IgD-negative memory B cell (primary cell): ENCODE results near the gene EFCAB12. TPM values are rescaled to one million over a fixed set of nuclear protein-coding genes. Genes with fewer than 3 reads are reported as not detected.

Source experiments
- H3K27ac Mint-ChIP-seq, 3 donors: one replicate each; pipeline ENCODE4 v1.8.0; 2020 to 2022; ENCODE audit warnings: mild to moderate bottlenecking in 3 of 3, mixed read lengths in 3 of 3, moderate library complexity in 1 of 3
- H3K27me3 Mint-ChIP-seq: one replicate; pipeline ENCODE4 v1.8.0; 2021; ENCODE audit warnings: mixed read lengths
- H3K36me3 Mint-ChIP-seq: one replicate; pipeline ENCODE4 v1.8.0; 2020; ENCODE audit warnings: mild to moderate bottlenecking, mixed read lengths
- H3K4me1 Mint-ChIP-seq, 3 donors: one replicate each; pipeline ENCODE4 v1.8.0; 2020 to 2022; ENCODE audit warnings: mixed read lengths in 3 of 3, mild to moderate bottlenecking in 1 of 3
- H3K4me3 Mint-ChIP-seq, 4 donors: one replicate each; pipeline ENCODE4 v1.8.0; 2020 to 2022; ENCODE audit warnings: mild to moderate bottlenecking in 4 of 4, mixed read lengths in 4 of 4, moderate library complexity in 3 of 4
- H3K9me3 Mint-ChIP-seq, 3 donors: one replicate each; pipeline ENCODE4 v1.8.0; 2020 to 2021; ENCODE audit warnings: mixed read lengths in 3 of 3, mild to moderate bottlenecking in 1 of 3
- polyA plus RNA-seq: library from polyadenylated mRNA; unstranded; fragments of 300-500 nt; fragmentation: Illumina TruSeq; gene quantifications from one replicate; pipeline ENCODE4 v1.2.3, GENCODE V29; 2021

EFCAB12 gene
- polyA plus RNA-seq, 1 donor from 2014 or later, result 0.71 TPM

- H3K27ac Mint-ChIP-seq, result peak overlapping the region; percentile 88 to 97 (median 90)
- peak overlapping the region; percentile 91 to 99 (median 98) for H3K4me3 Mint-ChIP-seq
- H3K27me3 Mint-ChIP-seq, result peaks cover 1% of the 10 kb centered on the region
- H3K36me3 Mint-ChIP-seq, result peaks cover 9% of the 10 kb centered on the region
- no peaks in the 10 kb centered on the region for H3K9me3 Mint-ChIP-seq
- peaks cover 42 to 50% (median 46%) of the 10 kb centered on the region in 3 donors for H3K4me1 Mint-ChIP-seq
Measured at GRCh38 chr3:129439226-129439816, 10.9 kb upstream of the EFCAB12 start.

DNA sequence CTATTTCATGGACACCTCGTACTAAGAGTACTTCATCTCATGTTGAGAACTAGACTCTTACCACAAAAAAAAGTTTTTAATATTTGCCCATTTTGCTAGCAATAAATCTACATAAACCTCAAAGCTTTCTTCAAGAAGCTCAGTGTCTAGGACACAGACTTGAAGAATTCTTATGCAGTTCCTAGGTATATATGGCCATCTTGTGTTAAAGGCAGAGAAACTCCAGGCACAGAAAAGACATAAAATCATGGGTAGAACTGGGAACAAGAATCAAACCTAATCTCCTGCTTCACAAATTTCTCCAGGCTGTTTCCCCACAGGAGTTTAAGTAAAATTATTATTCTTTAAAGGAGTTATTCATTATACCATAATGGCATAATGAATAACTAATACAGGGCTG lies 6.9 kb upstream of the EFCAB12 start:
- peaks cover 1% of the 10 kb centered on the region for H3K27me3 Mint-ChIP-seq
- peak overlapping the region; percentile 79 to 97 (median 93) for H3K4me3 Mint-ChIP-seq
- H3K36me3 Mint-ChIP-seq, result peaks cover 12% of the 10 kb centered on the region
- peaks cover 42 to 55% (median 42%) of the 10 kb centered on the region in 3 donors for H3K4me1 Mint-ChIP-seq
- H3K27ac Mint-ChIP-seq, result peak overlapping the region; percentile 34 to 96 (median 68)
- no peaks in the 10 kb centered on the region for H3K9me3 Mint-ChIP-seq

GRCh38 chr3:129434140-129434539 lies 5.7 kb upstream of the EFCAB12 start:
- peak overlapping the region; percentile 79 to 97 (median 93) for H3K4me3 Mint-ChIP-seq
- H3K4me1 Mint-ChIP-seq, result peaks cover 45 to 60% (median 46%) of the 10 kb centered on the region in 3 donors
- peak overlapping the region in 2 of 3 donors; percentile 52 to 54 for H3K27ac Mint-ChIP-seq
- no peaks in the 10 kb centered on the region for H3K9me3 Mint-ChIP-seq
- H3K27me3 Mint-ChIP-seq, result no peaks in the 10 kb centered on the region
- peaks cover 12% of the 10 kb centered on the region for H3K36me3 Mint-ChIP-seq

DNA sequence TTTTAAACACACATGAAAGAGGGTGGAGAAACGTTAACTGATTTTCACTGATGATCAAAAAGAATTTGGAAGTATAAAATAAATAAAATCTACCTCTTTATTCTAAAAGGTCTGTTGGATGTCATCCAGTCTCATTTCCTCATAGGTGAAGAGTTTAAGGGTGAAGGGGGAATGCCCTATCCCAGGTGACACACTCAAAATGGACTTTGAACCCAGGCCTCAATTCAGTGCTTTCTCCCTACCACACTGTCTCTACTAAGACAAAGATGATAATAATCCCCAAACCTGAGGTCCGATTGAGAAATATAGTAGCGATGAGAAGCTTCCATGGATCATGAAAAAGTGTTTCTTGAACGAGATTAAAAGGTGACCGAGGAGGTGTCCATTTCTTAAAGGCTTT lies 5.1 kb upstream of the EFCAB12 start:
- no peaks in the 10 kb centered on the region for H3K9me3 Mint-ChIP-seq

GRCh38 chr3:129432671-129433070 lies 4.2 kb upstream of the EFCAB12 start:
- Mint-ChIP-seq H3K4me3 (peak overlapping the region in 2 of 4 donors; percentile 12 to 28), H3K27me3 (no peaks in the 10 kb centered on the region), H3K4me1 (peaks cover 54 to 65% (median 59%) of the 10 kb centered on the region in 3 donors), H3K36me3 (peaks cover 12% of the 10 kb centered on the region), H3K27ac (peak overlapping the region in 2 of 3 donors; percentile 35 to 46), H3K9me3 (no peaks in the 10 kb centered on the region)

More for the DNA sequence above, 5.1 kb upstream of the EFCAB12 start:
- H3K36me3 Mint-ChIP-seq, result peaks cover 12% of the 10 kb centered on the region
- peaks cover 50 to 64% (median 52%) of the 10 kb centered on the region in 3 donors for H3K4me1 Mint-ChIP-seq
- peak overlapping the region in 2 of 3 donors; percentile 52 to 54 for H3K27ac Mint-ChIP-seq
- H3K4me3 Mint-ChIP-seq, result peak overlapping the region in 3 of 4 donors; percentile 62 to 93 (median 79)
- no peaks in the 10 kb centered on the region for H3K27me3 Mint-ChIP-seq

DNA sequence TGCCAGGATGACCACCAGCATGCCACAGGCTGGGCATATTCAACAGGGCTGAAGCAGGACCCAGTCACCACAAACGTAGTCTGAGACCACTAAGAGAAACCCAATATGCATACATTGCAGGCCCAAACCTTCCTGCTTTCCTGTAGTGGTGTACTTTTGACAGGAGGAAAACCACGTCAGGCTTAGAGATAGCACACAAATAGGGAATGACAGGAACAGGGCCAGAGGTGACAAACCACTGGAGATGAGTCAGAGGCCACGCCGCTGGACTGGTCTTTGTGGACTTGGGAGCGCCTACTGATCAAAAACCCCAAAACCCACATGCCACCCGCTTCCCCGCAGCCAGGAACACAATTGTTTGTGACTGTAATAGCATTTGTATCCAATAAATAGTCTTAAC lies 3.6 kb upstream of the EFCAB12 start:
- Mint-ChIP-seq H3K9me3 (no peaks in the 10 kb centered on the region), H3K27me3 (no peaks in the 10 kb centered on the region), H3K36me3 (peaks cover 12% of the 10 kb centered on the region), H3K4me3 (no peak overlapping the region), H3K4me1 (peaks cover 56 to 62% (median 60%) of the 10 kb centered on the region in 3 donors), H3K27ac (no peak overlapping the region)

GRCh38 chr3:129429602-129430001 lies 1.2 kb upstream of the EFCAB12 start:
- no peaks in the 10 kb centered on the region for H3K27me3 Mint-ChIP-seq
- peak overlapping the region in 1 of 4 donors; percentile 66 for H3K4me3 Mint-ChIP-seq
- peaks cover 3% of the 10 kb centered on the region for H3K36me3 Mint-ChIP-seq
- H3K27ac Mint-ChIP-seq, result peak overlapping the region in 1 of 3 donors; percentile 81
- peaks cover 40 to 47% (median 40%) of the 10 kb centered on the region in 3 donors for H3K4me1 Mint-ChIP-seq
- H3K9me3 Mint-ChIP-seq, result peaks cover 0 to 1% (median 0%) of the 10 kb centered on the region in 3 donors

DNA sequence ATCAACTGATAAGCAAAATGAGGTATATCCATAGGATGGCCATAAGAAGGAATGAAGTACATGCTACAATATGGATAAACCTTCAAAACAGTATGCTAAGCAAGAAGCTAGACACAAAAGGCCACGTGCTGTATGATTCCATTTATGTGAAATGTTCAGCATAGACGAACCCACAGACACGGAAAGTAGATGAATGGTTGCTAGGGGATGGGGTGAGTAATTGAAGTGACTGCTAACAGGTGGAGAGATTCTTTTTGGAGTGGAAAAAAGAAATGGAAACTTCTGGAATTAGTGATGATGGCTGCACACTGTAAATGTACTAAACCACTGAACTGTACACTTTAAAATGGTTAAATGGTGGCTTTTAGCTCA lies 630 bp upstream of the EFCAB12 start:
- Mint-ChIP-seq H3K36me3 (peaks cover 5% of the 10 kb centered on the region), H3K27me3 (no peaks in the 10 kb centered on the region), H3K4me3 (peak overlapping the region in 2 of 4 donors; percentile 66 to 94), H3K4me1 (peaks cover 40 to 49% (median 40%) of the 10 kb centered on the region in 3 donors), H3K27ac (peak overlapping the region in 2 of 3 donors; percentile 81 to 88), H3K9me3 (peaks cover 0 to 4% (median 2%) of the 10 kb centered on the region in 3 donors)

- Mint-ChIP-seq H3K27ac (peak overlapping the region; percentile 27 to 88 (median 81)), H3K9me3 (peaks cover 0 to 4% (median 2%) of the 10 kb centered on the region in 3 donors), H3K4me1 (peaks cover 31 to 46% (median 36%) of the 10 kb centered on the region in 3 donors), H3K36me3 (peaks cover 5% of the 10 kb centered on the region), H3K4me3 (peak overlapping the region; percentile 66 to 94 (median 80)), H3K27me3 (no peaks in the 10 kb centered on the region)
Measured at GRCh38 chr3:129428007-129428375, 445 bp downstream of the EFCAB12 start.

DNA sequence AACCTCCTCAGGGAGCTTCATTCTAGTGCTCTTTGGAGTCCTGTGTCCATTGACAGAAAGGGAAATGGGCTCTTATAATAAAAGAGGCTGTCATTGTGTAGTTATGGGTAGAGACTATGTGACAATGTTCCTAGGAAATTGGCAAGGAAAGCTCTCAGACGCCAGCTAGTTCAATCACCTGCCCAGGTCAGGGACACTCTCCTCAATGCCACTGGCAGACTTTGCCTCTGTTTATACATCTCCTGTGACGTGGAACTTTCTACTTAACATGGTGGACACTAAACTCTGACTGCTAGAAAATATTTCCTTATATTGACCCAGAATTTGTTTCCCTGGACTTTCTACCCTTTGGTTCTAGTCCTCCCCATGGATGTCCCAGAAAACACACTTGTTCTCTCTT lies 2.8 kb downstream of the EFCAB12 start:
- Mint-ChIP-seq H3K4me3 (no peak overlapping the region), H3K27me3 (no peaks in the 10 kb centered on the region), H3K27ac (peak overlapping the region in 1 of 3 donors; percentile 62), H3K9me3 (peaks cover 0 to 4% (median 2%) of the 10 kb centered on the region in 3 donors), H3K36me3 (peaks cover 6% of the 10 kb centered on the region), H3K4me1 (peaks cover 30 to 39% (median 36%) of the 10 kb centered on the region in 3 donors)

GRCh38 chr3:129425213-129425612 lies 3.2 kb downstream of the EFCAB12 start:
- Mint-ChIP-seq H3K9me3 (peaks cover 0 to 4% (median 2%) of the 10 kb centered on the region in 3 donors), H3K4me3 (no peak overlapping the region), H3K27ac (peak overlapping the region in 1 of 3 donors; percentile 62), H3K4me1 (peaks cover 30 to 38% (median 36%) of the 10 kb centered on the region in 3 donors), H3K27me3 (no peaks in the 10 kb centered on the region), H3K36me3 (peaks cover 4% of the 10 kb centered on the region)

- H3K4me1 Mint-ChIP-seq, result peaks cover 25 to 32% (median 31%) of the 10 kb centered on the region in 3 donors
- H3K4me3 Mint-ChIP-seq, result peak overlapping the region in 2 of 4 donors; percentile 16 to 19
- H3K27ac Mint-ChIP-seq, result peak overlapping the region in 2 of 3 donors; percentile 55 to 71
- peaks cover 0 to 4% (median 2%) of the 10 kb centered on the region in 3 donors for H3K9me3 Mint-ChIP-seq
- H3K36me3 Mint-ChIP-seq, result peaks cover 4% of the 10 kb centered on the region
- H3K27me3 Mint-ChIP-seq, result no peaks in the 10 kb centered on the region
Measured at GRCh38 chr3:129424185-129424841, 4.1 kb downstream of the EFCAB12 start.

GRCh38 chr3:129422897-129423296 lies 5.5 kb downstream of the EFCAB12 start:
- no peak overlapping the region for H3K4me3 Mint-ChIP-seq
- peaks cover 0 to 4% (median 2%) of the 10 kb centered on the region in 3 donors for H3K9me3 Mint-ChIP-seq

GRCh38 chr3:129421988-129422745 lies 6.3 kb downstream of the EFCAB12 start:
- peaks cover 4% of the 10 kb centered on the region for H3K36me3 Mint-ChIP-seq
- peaks cover 8 to 14% (median 12%) of the 10 kb centered on the region in 3 donors for H3K4me1 Mint-ChIP-seq
- no peak overlapping the region for H3K27ac Mint-ChIP-seq
- peaks cover 0 to 4% (median 2%) of the 10 kb centered on the region in 3 donors for H3K9me3 Mint-ChIP-seq
- H3K4me3 Mint-ChIP-seq, result no peak overlapping the region
- no peaks in the 10 kb centered on the region for H3K27me3 Mint-ChIP-seq

More at GRCh38 chr3:129422897-129423296, 5.5 kb downstream of the EFCAB12 start:
- Mint-ChIP-seq H3K4me1 (peaks cover 11 to 19% (median 18%) of the 10 kb centered on the region in 3 donors), H3K36me3 (peaks cover 4% of the 10 kb centered on the region), H3K27ac (no peak overlapping the region), H3K27me3 (no peaks in the 10 kb centered on the region)
